Stimulated activated CD8-positive, alpha-beta memory T cell treated with anti-CD3 and anti-CD28 coated beads, Interleukin-7, amount 100 ng/mL, for 4 hours (primary cell): Measurements from ENCODE around the gene DNAH7.
"Not testable (repeated sequence)": the region's sequence is repeated elsewhere in the genome, so short reads cannot be mapped to it uniquely, and the experiment has no call there.

Source experiments
- DNase-seq, 2 donors: peaks; one replicate each; pipeline ENCODE4 v3.0.0-alpha.2; 2020; ENCODE audit warnings: low read depth in 2 of 2

DNAH7 gene

DNA sequence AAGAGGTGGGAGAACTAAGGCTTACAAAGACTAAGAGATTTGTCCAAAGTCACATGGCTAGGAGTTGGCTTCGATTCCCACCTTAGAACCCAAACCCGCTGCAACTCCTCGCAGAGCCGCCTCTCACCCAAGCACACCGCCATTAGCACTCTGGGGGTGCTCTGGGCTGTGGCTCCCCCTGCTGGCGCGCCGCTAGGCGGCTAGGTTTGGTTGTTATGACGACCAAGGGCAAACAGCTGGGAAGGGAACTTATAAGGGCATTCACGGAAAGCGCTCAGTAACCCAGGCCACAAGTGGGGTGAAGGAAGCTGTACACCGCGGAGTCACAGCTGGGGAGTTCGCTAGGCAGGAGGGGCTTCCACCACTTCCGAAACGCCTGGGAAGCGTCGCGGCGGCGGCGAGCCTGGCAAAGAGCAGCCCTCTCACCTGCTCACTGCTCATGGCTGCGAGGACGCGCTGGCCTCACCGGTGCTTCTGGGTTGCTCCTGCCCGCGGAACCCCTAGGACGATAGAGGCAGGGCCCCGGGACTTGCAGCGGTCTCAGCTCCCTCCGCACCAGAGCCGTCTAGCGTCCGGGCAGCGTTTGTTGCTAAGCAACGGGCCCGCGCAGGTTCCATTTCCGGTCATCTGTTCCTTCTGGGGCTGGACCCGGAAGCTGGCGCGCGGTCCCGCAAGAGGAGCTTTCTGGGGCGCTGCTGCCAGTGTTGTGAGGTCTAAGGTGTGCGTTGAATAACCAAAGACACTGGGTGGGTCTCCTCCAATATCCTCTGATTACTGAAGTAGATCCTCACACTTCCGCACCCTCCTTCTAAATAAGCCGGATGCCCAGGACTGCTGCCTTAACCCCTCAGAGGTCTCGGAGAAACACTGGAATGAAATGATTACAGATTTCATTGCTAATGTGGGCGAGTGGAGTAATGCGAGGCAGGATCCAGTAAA, at the start of gene DNAH7:
TSS of gene DNAH7 (minus strand) at position 567 of the 939 bp plus-strand sequence. CDS start at position 441, 126 bp downstream.
- peak; percentile 79 to 84 for DNase-seq

GRCh38 chr2:196117214-196117705, 48.6 kb upstream of the DNAH7 start:
- no peak for DNase-seq

DNA sequence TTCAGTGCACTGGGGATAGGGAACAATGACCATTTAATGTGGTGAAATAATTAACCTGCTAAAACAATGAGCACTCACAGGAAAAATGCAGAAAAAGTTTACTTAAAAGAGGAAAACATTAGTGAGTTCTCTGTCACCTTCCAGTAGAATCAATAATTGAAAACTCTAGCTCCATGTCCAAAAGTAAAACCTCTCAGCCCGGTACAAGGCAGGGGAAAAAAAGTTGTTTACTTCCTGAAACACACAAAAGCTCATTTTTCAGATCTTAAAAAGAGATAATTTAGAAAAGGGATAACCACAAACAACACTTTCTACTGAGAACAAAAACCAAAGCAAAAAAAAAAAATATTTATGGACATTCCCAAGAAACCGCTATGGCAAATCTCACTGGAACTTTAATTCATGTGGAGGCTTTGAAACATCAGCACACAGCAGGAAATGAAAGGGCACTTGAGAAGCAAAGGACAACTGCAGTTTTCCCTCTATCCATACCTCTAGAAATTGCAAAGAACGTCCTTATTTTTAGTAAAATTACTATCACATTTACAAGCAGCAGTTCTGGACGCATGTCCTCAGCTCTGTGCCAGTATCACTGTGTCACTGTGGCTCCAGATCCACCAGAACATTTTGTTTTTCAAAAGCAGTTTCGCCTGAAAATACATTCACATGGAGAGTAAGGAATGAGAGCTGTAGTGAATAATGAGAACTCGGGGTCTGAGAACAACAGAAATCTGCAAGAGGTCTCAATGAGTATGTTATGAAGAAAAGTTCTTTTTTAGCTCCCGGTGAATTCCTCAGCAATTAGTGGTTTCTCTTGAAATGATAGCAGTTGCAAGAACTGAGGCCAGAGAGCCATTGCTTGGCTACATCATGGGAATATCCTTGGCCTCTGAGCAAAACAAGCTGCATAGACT, 44.7 kb upstream of the DNAH7 start:
- no peak for DNase-seq

DNA sequence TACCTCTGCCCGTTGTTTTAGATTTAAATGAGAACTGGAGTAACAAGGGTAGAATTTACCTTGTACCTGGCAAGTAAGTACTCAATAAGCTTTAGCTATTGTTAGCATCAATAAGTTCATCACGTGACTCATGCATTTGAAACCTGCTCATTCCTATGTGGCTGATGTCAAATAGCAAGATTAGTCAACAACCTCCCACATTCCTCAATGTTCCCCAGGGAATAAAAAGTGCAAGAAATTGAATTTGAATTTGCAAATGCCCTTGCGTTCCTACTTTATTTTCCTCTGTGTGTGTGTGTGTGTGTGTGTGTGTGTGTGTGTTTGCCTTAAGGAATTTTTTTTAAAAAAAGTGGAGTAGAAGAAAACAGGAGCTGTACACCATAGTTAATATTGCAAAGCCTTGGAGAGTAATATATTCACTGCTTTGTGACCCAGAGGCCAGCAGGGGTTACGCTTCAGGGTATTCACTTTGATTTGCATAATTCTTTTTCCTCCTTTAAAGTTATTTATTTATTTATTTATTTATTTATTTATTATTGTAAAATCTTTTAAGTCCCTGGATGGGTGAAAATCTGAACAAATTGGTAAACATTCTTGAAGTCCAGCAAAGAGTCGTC, 43.9 kb upstream of the DNAH7 start:
- DNase-seq: no peak

GRCh38 chr2:196108604-196109003, 40.0 kb upstream of the DNAH7 start:
- DNase-seq: no peak

- no peak for DNase-seq
Observed at GRCh38 chr2:196105951-196106350, 37.3 kb upstream of the DNAH7 start.

DNA sequence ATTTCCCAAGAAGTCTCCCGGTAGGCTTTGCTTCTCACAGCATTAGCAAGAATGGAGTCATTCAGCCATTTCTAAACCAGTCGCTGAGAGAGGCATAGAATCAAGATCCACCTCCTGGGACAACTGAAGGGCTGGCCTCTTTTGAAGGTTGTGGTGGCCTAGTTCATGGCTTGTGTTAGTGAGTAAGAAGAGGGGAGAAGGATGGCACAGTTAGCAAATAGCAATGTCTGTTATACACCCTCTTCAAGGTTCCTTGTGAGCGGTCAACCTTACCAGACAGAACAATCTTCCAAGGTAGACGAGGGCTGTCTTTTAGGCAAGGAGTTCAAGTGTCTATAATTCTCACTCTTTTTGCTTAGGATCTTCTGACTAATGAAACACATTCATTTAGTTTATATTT, 35.4 kb upstream of the DNAH7 start:
- DNase-seq: no peak

DNA sequence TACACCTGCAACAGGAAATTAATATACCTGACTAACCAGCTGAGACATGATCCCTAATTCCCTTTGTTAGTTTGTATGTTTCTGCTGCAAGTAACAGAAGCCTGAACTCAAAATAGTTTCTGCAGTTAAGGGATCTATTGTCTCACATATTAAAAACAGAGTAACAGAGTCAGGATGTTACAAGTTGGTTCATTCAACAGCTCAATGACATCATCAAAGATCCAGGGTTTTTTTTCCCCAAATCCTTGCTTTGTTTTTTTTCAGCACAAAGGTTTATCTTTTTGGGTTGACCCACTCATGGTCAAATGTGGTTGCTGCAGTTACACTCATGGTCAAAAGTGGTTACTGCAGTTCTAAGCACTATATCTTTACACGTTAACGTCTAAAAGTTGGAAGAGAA, 35.0 kb upstream of the DNAH7 start:
- DNase-seq: no peak

DNA sequence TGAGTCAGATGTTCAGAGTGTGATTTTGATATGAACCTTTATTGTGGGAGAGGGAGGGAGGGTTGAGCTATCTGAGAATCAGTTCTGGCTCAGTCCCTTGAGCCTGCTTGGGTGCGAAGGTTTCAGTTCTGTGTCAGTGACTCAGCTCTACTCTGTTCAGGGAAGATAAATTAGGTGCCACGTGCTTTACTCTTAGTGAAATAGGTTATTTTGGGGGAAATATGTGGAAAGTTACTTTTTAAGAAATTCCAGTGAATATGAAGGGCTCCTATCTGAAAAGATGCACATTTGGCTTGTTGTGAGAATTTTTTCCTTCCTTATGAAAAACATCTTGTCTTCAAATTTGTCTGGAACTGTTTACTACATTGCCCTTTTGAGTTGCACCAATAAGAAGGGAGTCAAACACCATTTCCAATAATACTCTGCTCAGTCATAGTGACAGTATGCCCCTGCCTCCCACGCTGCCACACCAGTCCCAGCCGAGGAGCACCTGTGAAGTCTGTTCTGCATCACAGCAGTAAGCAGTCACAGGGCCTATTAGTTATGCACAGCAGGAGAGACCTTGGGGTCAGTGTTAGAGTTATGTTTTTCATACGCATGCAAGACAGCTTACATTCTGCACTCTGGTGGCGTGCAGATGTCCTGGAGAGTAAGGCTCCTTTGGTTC, 32.8 kb upstream of the DNAH7 start:
- peak in 1 of 2 donors; percentile 14 for DNase-seq

DNA sequence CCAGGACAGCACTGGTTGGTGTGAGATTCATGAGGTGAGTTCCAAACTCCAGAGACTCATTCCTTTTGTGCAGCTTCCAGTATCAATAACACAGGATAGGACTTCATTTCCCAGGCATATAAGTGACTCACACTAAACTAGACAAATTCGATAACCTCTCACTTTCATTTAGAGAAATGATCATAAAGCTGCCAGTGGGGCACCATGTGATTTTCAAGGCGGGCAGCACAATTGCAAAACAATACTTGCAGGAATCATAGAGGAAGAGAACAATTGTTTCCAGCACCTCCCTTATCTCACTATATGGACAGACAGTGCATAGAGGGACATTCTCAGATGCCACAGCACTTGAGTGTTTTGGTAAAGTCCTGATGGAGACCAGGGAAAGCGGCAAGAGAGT, 31.3 kb upstream of the DNAH7 start:
- DNase-seq: no peak

GRCh38 chr2:196097864-196098660, 29.4 kb upstream of the DNAH7 start:
- DNase-seq: no peak

GRCh38 chr2:196096982-196097745, 28.5 kb upstream of the DNAH7 start:
- DNase-seq: no peak

DNA sequence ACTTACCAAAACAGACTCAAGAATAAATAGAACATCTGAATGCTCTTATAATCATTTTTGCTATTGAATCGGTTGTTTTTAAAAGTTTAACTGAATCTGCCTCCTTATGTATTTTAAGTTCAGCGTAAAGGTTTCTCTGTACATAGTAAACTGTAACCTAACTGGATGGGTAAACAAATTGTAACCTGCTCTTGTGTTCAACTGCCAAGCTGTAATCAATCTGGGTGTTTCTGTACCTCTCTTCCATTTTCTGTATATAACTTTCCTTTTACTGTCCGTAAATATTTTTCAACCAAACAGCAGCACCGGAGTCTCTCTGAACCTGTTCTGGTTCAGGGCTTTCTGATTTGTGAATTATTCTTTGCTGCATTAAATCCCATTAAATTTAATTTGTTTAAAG, 27.6 kb upstream of the DNAH7 start:
- DNase-seq: no peak

GRCh38 chr2:196089448-196089847, 20.8 kb upstream of the DNAH7 start:
- DNase-seq: not testable (repeated sequence)

- no peak for DNase-seq
Observed at GRCh38 chr2:196088203-196088602, 19.6 kb upstream of the DNAH7 start.

DNA sequence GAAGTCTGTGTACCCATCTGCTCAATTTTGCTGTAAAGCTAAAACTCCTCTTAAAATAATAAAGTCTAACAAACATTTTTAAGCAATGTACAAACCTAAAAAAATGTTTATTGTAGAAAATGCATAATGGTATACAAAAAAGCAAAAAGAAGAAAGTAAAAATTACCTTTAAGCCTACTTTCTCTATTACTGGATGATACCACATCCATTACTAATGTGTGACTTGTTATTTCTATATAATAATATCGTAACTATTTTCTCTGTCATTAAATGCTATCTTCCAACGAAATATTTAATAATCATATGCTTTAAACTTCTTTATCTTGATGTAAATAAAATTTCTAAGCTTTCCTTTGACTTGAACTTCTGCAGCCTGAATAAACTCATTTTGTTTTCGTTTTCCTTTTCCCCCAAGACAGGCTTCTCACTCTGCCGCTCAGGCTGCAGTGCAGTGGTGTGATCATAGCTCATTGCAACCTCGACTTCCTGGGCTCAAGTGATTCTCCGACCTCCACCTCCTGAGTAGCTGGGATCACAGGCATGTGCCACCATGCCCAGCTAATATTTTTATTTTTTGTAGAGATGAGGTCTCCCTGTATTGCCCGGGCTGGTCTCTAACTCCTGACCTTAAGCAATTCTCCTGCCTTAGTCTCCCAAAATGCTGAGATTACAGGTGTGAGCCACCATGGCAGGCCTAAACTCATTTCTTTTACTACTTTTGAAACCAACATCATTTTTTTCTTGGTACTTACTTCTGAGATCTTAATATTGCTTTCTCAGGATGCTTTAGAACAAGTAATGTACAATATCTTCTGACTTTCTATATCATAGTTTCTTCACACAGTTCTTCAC, 18.1 kb upstream of the DNAH7 start:
- no peak for DNase-seq

- no peak for DNase-seq
Observed at GRCh38 chr2:196083601-196084000, 15.0 kb upstream of the DNAH7 start.

DNA sequence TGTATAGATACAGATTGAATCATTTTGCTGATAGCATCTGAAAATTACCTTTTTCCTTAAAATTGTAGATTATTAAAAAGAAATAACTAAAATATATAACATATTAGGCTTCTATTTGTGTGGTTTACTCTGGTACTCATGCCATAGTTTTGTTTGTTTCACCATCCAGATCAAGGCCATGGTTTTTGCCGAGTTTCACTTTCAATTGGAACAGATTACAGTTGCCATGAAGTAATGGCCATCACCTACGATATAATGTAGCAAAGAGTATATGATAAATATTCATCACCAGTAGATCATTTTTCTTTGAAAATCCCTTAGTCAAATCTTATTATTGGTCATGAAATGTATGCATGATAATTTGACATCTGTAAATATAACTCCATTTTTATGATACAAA, 11.9 kb upstream of the DNAH7 start:
- no peak for DNase-seq

DNA sequence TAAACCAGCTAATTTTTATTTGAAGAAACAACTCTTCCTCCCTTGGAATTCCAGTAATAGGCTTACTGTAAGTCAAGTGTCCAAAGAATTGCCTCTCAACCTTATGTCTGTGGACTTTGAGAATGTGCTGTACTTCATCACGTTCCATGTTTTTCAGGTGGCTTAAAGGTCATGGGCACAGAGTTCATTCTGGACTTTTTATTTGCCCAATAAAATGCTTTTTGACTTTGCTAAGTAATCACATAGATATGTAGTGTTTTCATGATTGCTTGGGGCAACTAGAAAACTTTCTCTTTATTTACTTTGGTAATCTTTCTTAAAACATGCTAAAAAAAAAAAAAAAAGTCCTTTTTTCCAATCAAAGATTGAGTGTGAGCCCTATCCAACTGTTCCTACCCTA, 10.4 kb upstream of the DNAH7 start:
- no peak for DNase-seq
